Ovary (tissue), 9 donors: ENCODE data around the gene PIBF1. TPM values are rescaled to one million over a fixed set of nuclear protein-coding genes. Genes with fewer than 3 reads are reported as not detected.
"Not testable (repeated sequence)": the region's sequence is repeated elsewhere in the genome, so short reads cannot be mapped to it uniquely, and the experiment has no call there.

Experiments used
- DNase-seq, 5 donors: peaks; one replicate each; pipeline ENCODE4 v3.0.0-alpha.2; 2019 to 2020
- H3K27ac ChIP-seq, 2 donors: fragments of 200-600 bp; one replicate each; pipeline versions ENCODE4 v1.5.1 to v1.8.0; 2019 to 2022
- H3K27me3 ChIP-seq: fragments of 200-600 bp; one replicate; pipeline ENCODE4 v1.8.0; 2022
- H3K36me3 ChIP-seq: fragments of 200-600 bp; sonication (generic); one replicate; pipeline ENCODE4 v1.5.1; 2019
- H3K4me1 ChIP-seq: one replicate; pipeline ENCODE4 v1.8.1; 2013; ENCODE audit warnings: mild to moderate bottlenecking, moderate library complexity; ENCODE audit not compliant: insufficient read depth
- H3K4me3 ChIP-seq: fragments of 200-600 bp; sonication (generic); one replicate; pipeline ENCODE4 v1.5.1; 2017
- H3K9me3 ChIP-seq, 2 donors: fragments of 200-600 bp in 1 of 2; sonication (generic) in 1 of 2; one replicate each; pipeline versions ENCODE4 v1.5.1 to v1.8.1; 2013 to 2019; ENCODE audit warnings: mild to moderate bottlenecking in 1 of 2, moderate library complexity in 1 of 2
- EP300 ChIP-seq: sonication (generic); formaldehyde crosslinking; IDR thresholded peaks from one replicate; pipeline ENCODE4 v1.6.1; 2017; ENCODE audit warnings: antibody characterized with exemption
- POLR2A ChIP-seq: fragments of 450-650 bp; IDR thresholded peaks from one replicate; pipeline ENCODE4 v1.6.1; 2017; ENCODE audit warnings: antibody characterized with exemption, mild to moderate bottlenecking, moderate library complexity
- WGBS, 3 donors: extraction: QIAGEN DNeasy Blood & Tissue Kit in 1 of 3; methylation state at CpG; one replicate each; pipeline versions ENCODE4 v1.1.5 to v1.1.7; 2013 to 2017; 5-methylcytosine and 5-hydroxymethylcytosine counted together
- intact Hi-C, 4 donors: fragments of 100-400 bp; cut with DNase I; formaldehyde crosslinking; loops; one replicate each; pipeline versions ENCODE4 v1.11.0 to v1.15.1; 2022 to 2023
- polyA plus RNA-seq, 2 donors: library from polyadenylated mRNA; stranded (reverse); fragments of 200-250 nt in 1 of 2; fragments of 350-450 nt in 1 of 2; fragmentation: Illumina TruSeq in 1 of 2; extraction: RNeasy Lipid Tissue Mini Kit (QIAGEN cat#74804) in 1 of 2; gene quantifications; one replicate each; pipeline ENCODE4 v1.2.3, GENCODE V29; 2013 to 2014
- total RNA-seq, 7 donors: library from RNA; depleted of rRNA in 2 of 7; stranded (reverse); fragments of >200 nt in 2 of 7; fragmentation: NEBNext Ultra II Directional in 3 of 7; extraction: Animal tissue kit (Norgen Biotek cat#: 25700) in 3 of 7; gene quantifications; one replicate each; pipeline versions ENCODE4 v1.1.0 to v1.2.4, GENCODE V29; 2016 to 2023
- TF ChIP-seq, protein P1 (sequence below), 3 donors: fragments of 450-650 bp in 2 of 3; fragments of 200-600 bp in 1 of 3; IDR thresholded peaks; one replicate each; pipeline versions ENCODE4 v1.5.1 to v1.8.0; 2016 to 2022; ENCODE audit warnings: antibody characterized with exemption in 3 of 3, mild to moderate bottlenecking in 1 of 3
- donor health status: DM: no; HTN: no; CAD: no; lungs with moderate emphysema.
- donor health status: DM: no; HTN: no; CAD: no.
- donor health status: Bipolar disorder and iron deficiency.
- donor health status: DM: yes; HTN: yes; CAD: no.
- donor health status: DM: no; HTN: no; CAD: no.
- donor health status: DM: yes; HTN: yes; CAD: no.

The PIBF1 gene
- total and polyA plus RNA-seq, 9 donors, result 9.8 to 45.7 (median 22.0) TPM

DNA sequence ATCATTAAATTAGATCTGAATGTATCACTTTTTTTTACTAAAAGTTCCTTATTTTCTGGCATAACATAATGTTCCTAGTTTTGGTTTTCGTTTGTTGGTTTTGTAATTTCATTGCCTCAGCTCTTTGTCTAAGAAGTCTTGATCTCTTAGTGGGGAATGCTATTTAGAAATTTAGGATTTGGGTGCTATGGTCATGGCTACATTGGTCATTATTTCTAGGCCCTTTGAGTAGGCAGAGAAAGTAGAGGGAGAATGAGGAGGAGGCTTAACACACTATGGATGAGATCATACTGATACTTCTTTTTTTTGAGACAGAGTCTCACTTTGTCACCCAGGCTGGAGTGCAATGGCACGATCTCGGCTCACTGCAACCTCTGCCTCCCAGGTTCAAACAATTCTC lies 41.8 kb downstream of the PIBF1 start:
- Histone ChIP-seq H3K27ac (no peak overlapping the region), H3K27me3 (no peaks in the 10 kb centered on the region), H3K36me3 (no peaks in the 10 kb centered on the region), H3K4me3 (no peak overlapping the region), H3K4me1 (no peaks in the 10 kb centered on the region), H3K9me3 (no peaks in the 10 kb centered on the region)
- TF ChIP-seq POLR2A, result no peak
- TF ChIP-seq EP300, result no peak
- TF ChIP-seq, protein P1, sequence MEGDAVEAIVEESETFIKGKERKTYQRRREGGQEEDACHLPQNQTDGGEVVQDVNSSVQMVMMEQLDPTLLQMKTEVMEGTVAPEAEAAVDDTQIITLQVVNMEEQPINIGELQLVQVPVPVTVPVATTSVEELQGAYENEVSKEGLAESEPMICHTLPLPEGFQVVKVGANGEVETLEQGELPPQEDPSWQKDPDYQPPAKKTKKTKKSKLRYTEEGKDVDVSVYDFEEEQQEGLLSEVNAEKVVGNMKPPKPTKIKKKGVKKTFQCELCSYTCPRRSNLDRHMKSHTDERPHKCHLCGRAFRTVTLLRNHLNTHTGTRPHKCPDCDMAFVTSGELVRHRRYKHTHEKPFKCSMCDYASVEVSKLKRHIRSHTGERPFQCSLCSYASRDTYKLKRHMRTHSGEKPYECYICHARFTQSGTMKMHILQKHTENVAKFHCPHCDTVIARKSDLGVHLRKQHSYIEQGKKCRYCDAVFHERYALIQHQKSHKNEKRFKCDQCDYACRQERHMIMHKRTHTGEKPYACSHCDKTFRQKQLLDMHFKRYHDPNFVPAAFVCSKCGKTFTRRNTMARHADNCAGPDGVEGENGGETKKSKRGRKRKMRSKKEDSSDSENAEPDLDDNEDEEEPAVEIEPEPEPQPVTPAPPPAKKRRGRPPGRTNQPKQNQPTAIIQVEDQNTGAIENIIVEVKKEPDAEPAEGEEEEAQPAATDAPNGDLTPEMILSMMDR (IDR thresholded peaks at IDR 0.05), result no peak
- 83 to 95% (median 93%) methylated on average over 3 of the region's 3 CpGs for WGBS, 3 donors
- intact Hi-C loops, result no loop called here
- DNase-seq, result no peak

DNA sequence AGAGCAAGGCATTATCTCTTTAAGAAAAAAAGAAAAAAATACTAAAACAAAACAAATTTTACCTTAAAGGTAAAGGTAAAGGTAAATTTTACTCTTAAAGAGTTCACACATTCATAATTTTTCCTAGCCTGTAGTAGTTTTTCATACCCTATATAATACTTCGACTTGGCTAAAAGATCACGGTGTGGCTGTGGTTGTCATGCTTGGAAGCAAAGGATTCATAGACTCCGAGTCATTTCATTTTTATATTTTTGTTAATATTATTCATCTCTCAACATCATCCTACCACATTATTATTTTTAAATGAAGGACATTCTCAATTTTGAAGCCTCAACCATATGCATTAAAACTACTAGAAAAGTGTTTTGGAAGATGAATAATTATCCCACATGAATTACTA lies 52.7 kb downstream of the PIBF1 start:
- DNase-seq, result no peak
- Histone ChIP-seq H3K9me3 (no peaks in the 10 kb centered on the region), H3K4me3 (no peak overlapping the region), H3K27ac (no peak overlapping the region), H3K36me3 (no peaks in the 10 kb centered on the region), H3K27me3 (no peaks in the 10 kb centered on the region), H3K4me1 (no peaks in the 10 kb centered on the region)
- TF ChIP-seq, protein P1 (IDR thresholded peaks at IDR 0.05), result no peak
- no peak for TF ChIP-seq POLR2A
- no peak for TF ChIP-seq EP300
- intact Hi-C loops, result no loop called here
- 95 to 97% (median 96%) methylated on average over 3 of the region's 3 CpGs for WGBS, 3 donors

DNA sequence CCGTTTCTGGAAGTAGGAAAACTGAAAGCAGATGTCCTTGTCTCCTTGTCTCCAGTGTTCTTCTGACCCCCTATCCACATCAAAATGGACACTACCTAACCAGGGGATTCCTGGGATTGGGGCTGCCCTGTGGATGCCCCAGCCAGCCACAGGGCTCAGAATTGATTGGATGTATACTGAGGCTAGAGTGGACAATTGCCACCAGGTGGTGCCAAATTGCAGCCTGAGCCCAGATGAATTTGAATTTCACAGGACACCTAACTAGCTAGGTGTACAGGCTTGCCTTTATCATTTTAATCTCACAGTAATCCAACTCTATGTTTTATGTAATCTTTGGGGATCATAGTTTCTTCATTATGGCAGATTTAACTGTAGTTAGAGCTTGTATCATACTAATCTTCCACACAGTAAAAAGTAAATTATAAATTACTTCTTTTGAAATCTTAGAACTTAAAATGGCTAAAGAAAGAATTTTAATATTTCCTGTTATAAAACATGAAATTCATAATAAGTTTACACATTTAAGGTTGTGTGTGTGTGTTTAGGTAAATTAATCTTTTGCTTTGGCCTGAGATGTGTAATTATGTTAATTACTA lies 58.0 kb downstream of the PIBF1 start:
- no peaks in the 10 kb centered on the region for H3K36me3 ChIP-seq
- H3K27me3 ChIP-seq, result no peaks in the 10 kb centered on the region
- H3K4me1 ChIP-seq, result no peaks in the 10 kb centered on the region
- no peak for TF ChIP-seq POLR2A
- no peak for TF ChIP-seq EP300
- TF ChIP-seq, protein P1 (IDR thresholded peaks at IDR 0.05), result no peak
- no peaks in the 10 kb centered on the region for H3K9me3 ChIP-seq
- WGBS, 3 donors, result 90 to 97% (median 92%) methylated on average over 1 of the region's 1 CpG
- no peak overlapping the region for H3K27ac ChIP-seq
- H3K4me3 ChIP-seq, result no peak overlapping the region
- DNase-seq, result no peak
- intact Hi-C loops, result no loop called here

DNA sequence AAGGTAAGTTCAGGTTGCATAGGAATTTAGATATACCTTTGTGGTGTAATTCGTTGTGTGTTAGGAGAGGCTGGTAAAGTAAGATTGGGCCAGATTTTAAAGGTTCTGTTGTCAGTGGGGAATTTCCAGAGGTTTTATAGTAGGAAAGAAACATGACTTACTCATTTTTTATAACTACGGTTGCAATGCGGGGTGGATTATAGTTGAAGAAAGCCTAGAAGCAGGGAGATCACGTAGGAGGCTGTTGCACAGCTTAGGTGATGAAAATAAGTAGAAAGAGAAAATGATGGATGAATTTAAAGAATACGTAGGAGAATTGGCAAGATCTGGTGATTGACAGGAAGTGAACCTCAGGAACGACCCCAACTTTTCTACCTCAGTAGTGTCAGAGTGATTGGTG lies 61.1 kb downstream of the PIBF1 start:
- H3K4me1 ChIP-seq, result no peaks in the 10 kb centered on the region
- TF ChIP-seq POLR2A (no peak), EP300 (no peak)
- TF ChIP-seq, protein P1 (IDR thresholded peaks at IDR 0.05), result no peak
- H3K27me3 ChIP-seq, result no peaks in the 10 kb centered on the region
- H3K27ac ChIP-seq, result no peak overlapping the region
- H3K9me3 ChIP-seq, result no peaks in the 10 kb centered on the region
- intact Hi-C loops, result no loop called here
- no peaks in the 10 kb centered on the region for H3K36me3 ChIP-seq
- 94 to 96% (median 96%) methylated on average over 6 of the region's 6 CpGs for WGBS, 3 donors
- no peak overlapping the region for H3K4me3 ChIP-seq
- DNase-seq, result no peak

DNA sequence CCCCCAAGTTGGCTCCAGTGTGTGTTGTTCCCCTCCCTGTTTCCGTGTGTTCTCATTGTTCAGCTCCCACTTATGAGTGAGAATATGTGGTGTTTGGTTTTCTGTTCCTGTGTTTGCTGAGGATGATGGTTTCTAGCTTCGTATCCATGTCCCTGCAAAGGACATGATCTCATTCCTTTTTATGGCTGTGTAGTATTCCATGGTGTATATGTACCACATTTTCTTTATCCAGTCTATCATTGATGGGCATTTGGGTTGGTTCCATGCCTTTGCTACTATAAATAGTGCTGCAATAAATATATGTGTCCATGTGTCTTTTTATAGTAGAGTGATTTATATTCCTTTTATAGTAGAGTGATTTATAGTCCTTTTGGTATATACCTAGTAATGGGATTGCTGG lies 63.2 kb downstream of the PIBF1 start:
- H3K36me3 ChIP-seq, H3K27ac ChIP-seq, H3K4me1 ChIP-seq, intact Hi-C loops, H3K27me3 ChIP-seq, DNase-seq, H3K4me3 ChIP-seq, H3K9me3 ChIP-seq: not testable (repeated sequence)
- 95 to 100% (median 97%) methylated on average over 2 of the region's 2 CpGs for WGBS, 3 donors
